BJ (cell line): ENCODE measurements around the gene CDADC1. TPM values are rescaled to one million over a fixed set of nuclear protein-coding genes. Genes with fewer than 3 reads are reported as not detected.

Source experiments
- CTCF ChIA-PET: fragments of 350-600 bp; formaldehyde crosslinking; extraction: SDS; loops from one replicate; lab custom pipeline; 2021; ENCODE audit warnings: antibody characterized with exemption, inconsistent platforms; lab: Yijun Ruan, JAX
- POLR2A ChIA-PET: fragments of 300-600 bp; sonication (Branson Sonifier 250); formaldehyde crosslinking; extraction: SDS; loops from one replicate; lab custom pipeline; 2021; ENCODE audit warnings: antibody characterized with exemption; lab: Charles Lee
- DNase-seq: peaks from one replicate; pipeline ENCODE4 v3.0.0-alpha.2; 2011; ENCODE audit warnings: low read depth
- H3K27me3 ChIP-seq: 2 replicates; pipeline ENCODE4 v1.6.0; 2011; ENCODE audit warnings: low read length; ENCODE audit not compliant: control insufficient read depth, insufficient read depth
- H3K36me3 ChIP-seq: 2 replicates; pipeline ENCODE4 v1.5.1; 2011; ENCODE audit warnings: low read length; ENCODE audit not compliant: control insufficient read depth, insufficient read depth
- H3K4me3 ChIP-seq: 2 replicates; pipeline ENCODE4 v1.5.1; 2011; ENCODE audit warnings: low read depth, mild to moderate bottlenecking, control low read depth, low read length
- CTCF ChIP-seq: IDR thresholded peaks from 2 replicates; pipeline ENCODE4 v1.5.1; 2011; ENCODE audit warnings: low read depth, mild to moderate bottlenecking, control low read depth, inconsistent platforms, low read length, moderate library complexity; ENCODE audit not compliant: insufficient read depth
- polyA plus RNA-seq: library from polyadenylated mRNA; depleted of rRNA; stranded (reverse); fragments of >200 nt; gene quantifications from 2 replicates; pipeline ENCODE4 v1.2.3, GENCODE V29; 2011

The CDADC1 gene
- polyA plus RNA-seq, 1 experiment = 2.2 TPM

DNA sequence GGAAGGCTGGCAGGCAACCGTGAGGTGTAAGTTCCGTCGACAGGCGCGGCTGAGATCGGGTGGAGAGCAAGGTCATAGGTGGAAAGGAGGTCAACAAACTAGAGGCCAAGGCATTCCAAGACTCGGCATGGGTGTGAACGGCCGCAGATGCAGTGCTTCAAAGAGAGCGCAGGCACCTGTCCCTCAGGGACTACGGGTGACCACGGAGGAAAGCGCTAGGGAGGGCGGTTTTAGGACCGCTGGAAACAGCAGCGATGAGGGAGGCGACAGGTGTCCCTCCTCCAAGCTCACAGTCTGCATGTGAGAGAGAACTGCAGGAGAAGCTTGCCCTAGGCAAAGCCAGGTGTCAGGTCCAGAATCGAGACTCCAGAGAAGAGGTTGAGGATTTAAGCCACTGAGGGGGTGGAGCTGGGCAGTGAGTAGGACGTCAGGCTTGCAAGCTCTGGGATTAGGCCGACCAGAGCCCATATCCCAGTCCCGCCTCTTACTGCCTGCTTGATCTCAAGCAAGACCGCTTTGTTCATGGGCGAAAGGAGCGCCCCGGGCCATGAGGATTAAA, 29.2 kb upstream of the CDADC1 start:
- no peak for DNase-seq
- Histone ChIP-seq H3K4me3 (no peak overlapping the region), H3K36me3 (no peaks in the 10 kb centered on the region), H3K27me3 (peaks cover 43% of the 10 kb centered on the region)
- ChIA-PET CTCF (no interaction called here), POLR2A (no interaction called here)
- TF ChIP-seq CTCF = no peak

DNA sequence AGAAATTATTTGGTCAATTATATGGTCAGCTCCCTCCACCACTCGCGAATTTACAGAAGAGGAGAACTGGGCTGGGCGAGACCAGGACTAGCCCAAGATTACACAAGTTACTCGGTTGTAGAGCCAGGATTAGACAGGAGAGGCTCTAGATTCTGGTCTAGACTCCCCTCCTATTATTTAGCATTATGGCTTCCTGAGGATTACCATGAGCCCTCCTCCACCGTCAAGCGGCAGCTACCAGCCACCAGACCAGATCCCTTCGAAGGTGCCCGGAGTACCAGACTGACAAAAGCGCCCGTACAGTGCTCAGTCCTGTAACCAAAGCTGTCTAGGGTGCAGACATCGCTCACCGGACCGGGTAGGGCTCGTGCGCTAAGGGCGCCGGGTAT, 28.1 kb upstream of the CDADC1 start:
- ChIA-PET POLR2A (no interaction called here), CTCF (interaction anchor here (0.6 to 0.8 kb wide), 2 partner anchors 121 to 271 kb away, joined by 3 read pairs; no protein-coding TSS in a partner anchor)
- no peaks in the 10 kb centered on the region for H3K36me3 ChIP-seq
- H3K4me3 ChIP-seq = no peak overlapping the region
- no peak for TF ChIP-seq CTCF
- no peak for DNase-seq
- H3K27me3 ChIP-seq = peaks cover 45% of the 10 kb centered on the region

DNA sequence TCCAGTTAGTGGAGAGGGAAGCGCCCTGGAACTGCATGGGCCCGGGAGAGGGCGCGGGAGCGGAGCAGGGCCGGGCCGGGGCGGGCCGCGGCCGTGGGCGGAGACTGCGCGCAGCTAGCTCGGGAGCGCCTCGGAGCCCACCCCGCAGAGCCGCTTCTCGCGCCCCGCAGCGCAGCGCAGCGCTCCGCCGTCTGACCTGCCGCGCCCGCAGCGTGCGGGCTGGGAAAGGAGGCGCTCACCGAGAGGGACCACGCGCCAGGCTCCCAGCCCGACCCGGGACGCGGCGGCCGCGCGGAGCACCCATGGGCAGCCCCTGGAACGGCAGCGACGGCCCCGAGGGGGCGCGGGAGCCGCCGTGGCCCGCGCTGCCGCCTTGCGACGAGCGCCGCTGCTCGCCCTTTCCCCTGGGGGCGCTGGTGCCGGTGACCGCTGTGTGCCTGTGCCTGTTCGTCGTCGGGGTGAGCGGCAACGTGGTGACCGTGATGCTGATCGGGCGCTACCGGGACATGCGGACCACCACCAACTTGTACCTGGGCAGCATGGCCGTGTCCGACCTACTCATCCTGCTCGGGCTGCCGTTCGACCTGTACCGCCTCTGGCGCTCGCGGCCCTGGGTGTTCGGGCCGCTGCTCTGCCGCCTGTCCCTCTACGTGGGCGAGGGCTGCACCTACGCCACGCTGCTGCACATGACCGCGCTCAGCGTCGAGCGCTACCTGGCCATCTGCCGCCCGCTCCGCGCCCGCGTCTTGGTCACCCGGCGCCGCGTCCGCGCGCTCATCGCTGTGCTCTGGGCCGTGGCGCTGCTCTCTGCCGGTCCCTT, 27.5 kb upstream of the CDADC1 start, which contains the start of gene MLNR:
TSS of gene MLNR (plus strand) at position 303 of the 820 bp plus-strand sequence. CDS start at position 303, 0 bp downstream.
- CTCF ChIA-PET = interaction anchor here (0.8 kb wide), 1 partner anchor 121 kb away, joined by 3 read pairs; no protein-coding TSS in a partner anchor
- peaks cover 45% of the 10 kb centered on the region for H3K27me3 ChIP-seq
- no peak within 1 kb of the TSS for H3K4me3 ChIP-seq
- H3K36me3 ChIP-seq = no peaks in the 10 kb centered on the region
- POLR2A ChIA-PET = no interaction called here
- TF ChIP-seq CTCF = no peak
- DNase-seq = no peak

DNA sequence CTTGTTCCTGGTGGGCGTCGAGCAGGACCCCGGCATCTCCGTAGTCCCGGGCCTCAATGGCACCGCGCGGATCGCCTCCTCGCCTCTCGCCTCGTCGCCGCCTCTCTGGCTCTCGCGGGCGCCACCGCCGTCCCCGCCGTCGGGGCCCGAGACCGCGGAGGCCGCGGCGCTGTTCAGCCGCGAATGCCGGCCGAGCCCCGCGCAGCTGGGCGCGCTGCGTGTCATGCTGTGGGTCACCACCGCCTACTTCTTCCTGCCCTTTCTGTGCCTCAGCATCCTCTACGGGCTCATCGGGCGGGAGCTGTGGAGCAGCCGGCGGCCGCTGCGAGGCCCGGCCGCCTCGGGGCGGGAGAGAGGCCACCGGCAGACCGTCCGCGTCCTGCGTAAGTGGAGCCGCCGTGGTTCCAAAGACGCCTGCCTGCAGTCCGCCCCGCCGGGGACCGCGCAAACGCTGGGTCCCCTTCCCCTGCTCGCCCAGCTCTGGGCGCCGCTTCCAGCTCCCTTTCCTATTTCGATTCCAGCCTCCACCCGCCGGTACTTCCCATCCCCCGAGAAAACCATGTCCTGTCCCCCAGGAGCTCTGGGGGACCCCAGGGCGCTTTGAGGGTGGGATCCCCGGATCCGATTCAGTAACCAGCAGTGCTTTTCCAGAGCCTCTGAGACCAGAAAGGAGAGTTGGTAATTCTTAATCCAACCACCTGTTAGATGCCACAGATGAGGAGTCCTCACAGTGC, 26.7 kb upstream of the CDADC1 start:
- ChIA-PET POLR2A (no interaction called here), CTCF (no interaction called here)
- TF ChIP-seq CTCF = no peak
- DNase-seq = no peak
- Histone ChIP-seq H3K4me3 (no peak overlapping the region), H3K27me3 (peaks cover 45% of the 10 kb centered on the region), H3K36me3 (no peaks in the 10 kb centered on the region)

DNA sequence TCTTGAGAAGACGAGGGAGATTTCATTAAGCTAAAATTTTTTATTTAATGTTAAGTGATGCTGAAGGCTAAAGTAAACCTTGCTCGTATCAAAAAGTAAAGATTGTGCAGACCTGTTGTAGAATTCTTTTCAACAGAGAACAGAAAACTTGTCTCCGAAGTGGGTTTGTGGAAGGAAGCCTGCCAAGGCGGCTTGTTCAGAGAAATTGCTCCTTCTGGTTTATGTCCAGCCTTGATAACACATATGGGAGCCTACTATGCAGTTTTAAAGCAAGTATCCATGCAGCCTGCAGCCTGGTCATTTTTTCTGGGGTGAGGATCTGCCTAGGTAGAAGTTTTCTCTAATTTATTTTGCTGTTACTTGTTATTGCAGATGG, 26.1 kb upstream of the CDADC1 start:
- CTCF ChIA-PET = no interaction called here

More for the DNA sequence above, 26.1 kb upstream of the CDADC1 start:
- H3K4me3 ChIP-seq = no peak overlapping the region
- H3K36me3 ChIP-seq = no peaks in the 10 kb centered on the region
- POLR2A ChIA-PET = no interaction called here
- no peak for TF ChIP-seq CTCF
- DNase-seq = no peak
- peaks cover 42% of the 10 kb centered on the region for H3K27me3 ChIP-seq
